GM12878 (cell line): ENCODE results near the gene LBR. TPM values are rescaled to one million over a fixed set of nuclear protein-coding genes. Genes with fewer than 3 reads are reported as not detected.

Experiments used
- ATAC-seq: fragments of 200-7000 bp; cut with Tn5 transposase; 3 replicates; pipeline ENCODE4 v1.9.1; 2020; ENCODE audit warnings: mild to moderate bottlenecking, moderate library complexity
- BruUV-seq: library from RNA; stranded (reverse); fragments of 400-500 nt; replicated peaks from 2 replicates; lab custom pipeline; 2021; lab: Mats Ljungman, UMichigan
- CTCF ChIA-PET: fragments of 300-600 bp; sonication (Branson Sonifier 250); formaldehyde crosslinking; extraction: SDS; loops from one replicate; lab custom pipeline; 2021; ENCODE audit warnings: inconsistent platforms; lab: Yijun Ruan, JAX
- POLR2A ChIA-PET: fragments of 350-600 bp; formaldehyde crosslinking; extraction: SDS; loops from one replicate; lab custom pipeline; 2021; ENCODE audit warnings: inconsistent platforms; lab: Charles Lee
- RAD21 ChIA-PET: fragments of 300-600 bp; sonication (Branson Sonifier 250); formaldehyde crosslinking; loops from one replicate; lab custom pipeline; 2023; ENCODE audit warnings: antibody characterized with exemption; ENCODE audit not compliant: unreplicated experiment; lab: Charles Lee
- SMC1A ChIA-PET: fragments of 300-600 bp; sonication (Branson Sonifier 250); formaldehyde crosslinking; loops from one replicate; lab custom pipeline; 2023; ENCODE audit not compliant: unreplicated experiment, uncharacterized antibody; lab: Charles Lee
- DNase-seq: peaks from one replicate; pipeline ENCODE4 v3.0.0-alpha.2; 2011; ENCODE audit warnings: low read depth, low spot score
- FAIRE-seq: peaks from 3 replicates; lab custom pipeline; 2011; peaks lifted over from hg19 to GRCh38; lab: Jason Lieb, UNC
- H2AFZ ChIP-seq: 2 replicates; pipeline ENCODE4 v1.6.0; 2011; ENCODE audit warnings: low read depth, low read length, control low read depth; ENCODE audit not compliant: control insufficient read depth
- H3K27ac ChIP-seq: 2 replicates; pipeline ENCODE4 v1.5.1; 2011; ENCODE audit warnings: control low read depth; ENCODE audit not compliant: control insufficient read depth, insufficient read depth
- H3K27me3 ChIP-seq, 2 experiments: replicated peaks in 1 of 2; 2 replicates each; pipeline versions ENCODE4 v1.6.0 to v1.6.1; 2011; ENCODE audit warnings: low read length in 1 of 2; ENCODE audit not compliant: control insufficient read depth in 2 of 2, insufficient read depth in 2 of 2
- H3K36me3 ChIP-seq, 2 experiments: 2 replicates each; pipeline ENCODE4 v1.5.1; 2011; ENCODE audit warnings: low read length in 1 of 2; ENCODE audit not compliant: control insufficient read depth in 2 of 2, insufficient read depth in 2 of 2
- H3K4me1 ChIP-seq: 2 replicates; pipeline ENCODE4 v1.6.1; 2011; ENCODE audit warnings: mild to moderate bottlenecking, low read length, moderate library complexity, mixed read lengths; ENCODE audit not compliant: control insufficient read depth, insufficient read depth
- H3K4me2 ChIP-seq: 2 replicates; pipeline ENCODE4 v1.6.0; 2011; ENCODE audit warnings: control low read depth; ENCODE audit not compliant: control insufficient read depth, insufficient read depth
- H3K4me3 ChIP-seq: fragments of 200-600 bp; sonication (generic); 2 replicates; pipeline ENCODE4 v1.5.1; 2016
- H3K79me2 ChIP-seq: 2 replicates; pipeline ENCODE4 v1.6.0; 2011; ENCODE audit warnings: low read length; ENCODE audit not compliant: control insufficient read depth, insufficient read depth
- H3K9ac ChIP-seq: 2 replicates; pipeline ENCODE4 v1.8.0; 2011; ENCODE audit warnings: low read length, control low read depth, mixed read lengths; ENCODE audit not compliant: control insufficient read depth, insufficient read depth
- H3K9me3 ChIP-seq: replicated peaks from 3 replicates; pipeline ENCODE4 v1.5.1; 2011; ENCODE audit warnings: mild to moderate bottlenecking, low read length; ENCODE audit not compliant: control insufficient read depth, insufficient read depth
- H4K20me1 ChIP-seq: 2 replicates; pipeline ENCODE4 v1.6.0; 2011; ENCODE audit not compliant: control insufficient read depth, insufficient read depth
- LARP7 ChIP-seq: fragments of 450-650 bp; IDR thresholded peaks from 2 replicates; pipeline ENCODE4 v1.6.1; 2017; ENCODE audit warnings: mild to moderate bottlenecking
- MYB ChIP-seq: fragments of 150-350 bp; IDR thresholded peaks from 2 replicates; pipeline ENCODE4 v1.6.1; 2014; ENCODE audit warnings: mild to moderate bottlenecking, low read depth, low read length, borderline replicate concordance
- NR2F1 ChIP-seq: fragments of 450-650 bp; conservative IDR thresholded peaks from 2 replicates; pipeline ENCODE4 v1.6.1; 2017; ENCODE audit warnings: mild to moderate bottlenecking
- NRF1 ChIP-seq: conservative IDR thresholded peaks from 2 replicates; pipeline ENCODE4 v1.6.1; 2011; ENCODE audit warnings: mild to moderate bottlenecking, low read depth, low read length, improper control_type of control experiment
- PRDM15 ChIP-seq: fragments of 450-650 bp; formaldehyde crosslinking; IDR thresholded peaks from 2 replicates; pipeline ENCODE4 v1.4.0; 2020; ENCODE audit warnings: mild to moderate bottlenecking, moderate library complexity
- RCOR1 ChIP-seq: conservative IDR thresholded peaks from 2 replicates; pipeline ENCODE4 v1.6.1; 2012; ENCODE audit warnings: low read depth, low read length, improper control_type of control experiment
- SMAD1 ChIP-seq: fragments of 450-650 bp; IDR thresholded peaks from 2 replicates; pipeline ENCODE4 v1.6.1; 2018; ENCODE audit warnings: mild to moderate bottlenecking, low read depth; ENCODE audit not compliant: partially characterized antibody
- SRF ChIP-seq, 2 experiments: IDR thresholded peaks; 2 replicates each; pipeline ENCODE4 v1.6.1; 2011; ENCODE audit warnings: low read depth in 2 of 2, low read length in 2 of 2, mild to moderate bottlenecking in 1 of 2, moderate library complexity in 1 of 2
- ZBTB40 ChIP-seq: fragments of 450-650 bp; IDR thresholded peaks from 2 replicates; pipeline ENCODE4 v1.6.1; 2016; ENCODE audit warnings: mild to moderate bottlenecking, moderate library complexity, borderline replicate concordance
- WGBS: methylation state at CpG from one replicate; pipeline ENCODE4 v1.1.6; 2016; ENCODE audit warnings: low lambda C conversion rate; ENCODE audit not compliant: insufficient replicate concordance, insufficient coverage; ENCODE audit errors: missing lambda C conversion rate; 5-methylcytosine and 5-hydroxymethylcytosine counted together
- in situ Hi-C: fragments of 300-500 bp; cut with MboI; formaldehyde crosslinking; loops from 9 replicates; pipeline ENCODE4 v1.14.3; 2018; ENCODE audit warnings: mixed read lengths
- intact Hi-C: fragments of 100-400 bp; cut with micrococcal nuclease; formaldehyde crosslinking; loops from one replicate; pipeline ENCODE4 v1.14.2; 2022; ENCODE audit not compliant: unreplicated experiment
- polyA plus RNA-seq, 11 experiments: library from polyadenylated mRNA; depleted of rRNA in 4 of 11; unstranded in 6 of 11; stranded (reverse) in 5 of 11; fragments of >200 nt; fragmentation: Nextera tagmentation in 4 of 11; fragmentation: Illumina TruSeq in 1 of 11; extraction: Ambion mirVana in 4 of 11; extraction: Trizol in 1 of 11; gene quantifications; 1 replicate in 1 of 11; 2 replicates in 10 of 11; pipeline versions ENCODE4 v1.2.1 to v1.2.3, GENCODE V29; 2011 to 2016; ENCODE audit warnings: inconsistent platforms in 2 of 11, missing spikeins in 2 of 11, low read depth in 1 of 11
- total RNA-seq, 4 experiments: library from RNA; depleted of rRNA in 3 of 4; stranded (reverse); fragments of >200 nt in 3 of 4; fragmentation: Illumina TruSeq in 1 of 4; extraction: Trizol in 1 of 4; gene quantifications; 2 replicates each; pipeline versions ENCODE4 v1.2.1 to v1.2.3, GENCODE V29; 2013 to 2021

The LBR gene
- total and polyA plus RNA-seq, 10 of the 15 experiments (the other 5 are each of a cell fraction or from before 2014, with no cell fraction given), result 81.8 to 178 (median 114) TPM

- Histone ChIP-seq H3K27me3 (no peaks in the 10 kb centered on the region), H3K9ac (no peak overlapping the region), H3K79me2 (no peaks in the 10 kb centered on the region), H3K9me3 (no peaks in the 10 kb centered on the region), H3K4me3 (no peak overlapping the region), H2AFZ (no peak overlapping the region), H4K20me1 (no peaks in the 10 kb centered on the region), H3K27ac (no peak overlapping the region), H3K4me1 (no peaks in the 10 kb centered on the region), H3K36me3 (peaks cover 2 to 13% of the 10 kb centered on the region in 2 experiments), H3K4me2 (no peak overlapping the region)
- POLR2A ChIA-PET, result interaction anchor here (1.4 kb wide), 1 partner anchor 30 kb away, joined by 3 read pairs; no protein-coding TSS in a partner anchor
- no peak for FAIRE-seq
- TF ChIP-seq NRF1 (no peak), SMAD1 (no peak), ZBTB40 (no peak), LARP7 (no peak), RCOR1 (no peak), NR2F1 (no peak), PRDM15 (CRISPR knock-in tag) (no peak), SRF (IDR thresholded peaks at IDR 0.05; ENCODE audit: low read depth in 2 of 2, low read length in 2 of 2) (no peak), MYB (no peak)
- intact Hi-C loops (no loop called here), in situ Hi-C loops (no loop called here)
- RAD21 ChIA-PET, result no interaction called here
- no peak for ATAC-seq
- no peak for DNase-seq
- BruUV-seq, result no TSS peak
- SMC1A ChIA-PET, result interaction anchor here (0.8 kb wide), 1 partner anchor 29 kb away, joined by 4 read pairs; no protein-coding TSS in a partner anchor
- WGBS, result 91% methylated on average over 2 of the region's 2 CpGs
- CTCF ChIA-PET, result no interaction called here
Observed at GRCh38 chr1:225396357-225396756, 31.5 kb downstream of the LBR start.
